ENCODE data around the gene CLDN34.

Gene CLDN34

DNA sequence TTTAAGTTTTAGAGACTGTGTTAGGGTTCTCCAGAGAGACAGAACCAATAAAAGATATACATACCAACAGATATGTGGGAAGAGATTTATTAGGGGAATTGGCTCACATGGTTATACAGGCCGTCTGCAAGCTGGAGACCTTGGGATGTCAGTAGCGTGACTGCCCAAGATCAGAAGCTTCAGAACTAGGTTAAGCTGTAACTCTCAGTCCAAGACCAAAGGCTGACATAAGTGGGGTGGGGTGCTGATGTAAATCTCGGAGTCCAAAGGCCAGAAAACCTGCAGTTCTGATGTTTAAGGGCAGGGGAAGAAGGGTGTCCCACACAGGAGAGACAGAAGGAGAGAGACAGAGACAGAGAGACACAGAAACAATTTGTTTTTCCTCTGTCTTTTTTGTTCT is 10.5 kb downstream of the CLDN34 start:
- no peaks in the 10 kb centered on the region for H3K79me2 ChIP-seq (ENCODE audit: insufficient read depth, low read length)
- no peaks in the 10 kb centered on the region for H3K9me2 ChIP-seq (replicated peaks; ENCODE audit: insufficient read depth, low read length)
- no peaks in the 10 kb centered on the region for H4K20me1 ChIP-seq (ENCODE audit: low read depth, low read length)
- no peak overlapping the region for H2AFZ ChIP-seq (ENCODE audit: low read depth, low read length, severe bottlenecking)
- H3K36me3 ChIP-seq (ENCODE audit: low read length): no peaks in the 10 kb centered on the region
- H3K27ac ChIP-seq (ENCODE audit: low read depth, low read length): no peak overlapping the region
- H3K9ac ChIP-seq (ENCODE audit: low read length): no peak overlapping the region
- H3K4me2 ChIP-seq (ENCODE audit: low read depth, low read length, poor library complexity, severe bottlenecking): no peak overlapping the region
- no peak overlapping the region for H3K4me3 ChIP-seq (ENCODE audit: insufficient read depth, low read length, poor library complexity, severe bottlenecking)
- H3F3A ChIP-seq (ENCODE audit: insufficient read depth): peaks cover 8% of the 10 kb centered on the region; the same call in 1 of the 2 replicates
- H3K27me3 ChIP-seq (ENCODE audit: low read length): no peaks in the 10 kb centered on the region
- TF ChIP-seq, protein P1, sequence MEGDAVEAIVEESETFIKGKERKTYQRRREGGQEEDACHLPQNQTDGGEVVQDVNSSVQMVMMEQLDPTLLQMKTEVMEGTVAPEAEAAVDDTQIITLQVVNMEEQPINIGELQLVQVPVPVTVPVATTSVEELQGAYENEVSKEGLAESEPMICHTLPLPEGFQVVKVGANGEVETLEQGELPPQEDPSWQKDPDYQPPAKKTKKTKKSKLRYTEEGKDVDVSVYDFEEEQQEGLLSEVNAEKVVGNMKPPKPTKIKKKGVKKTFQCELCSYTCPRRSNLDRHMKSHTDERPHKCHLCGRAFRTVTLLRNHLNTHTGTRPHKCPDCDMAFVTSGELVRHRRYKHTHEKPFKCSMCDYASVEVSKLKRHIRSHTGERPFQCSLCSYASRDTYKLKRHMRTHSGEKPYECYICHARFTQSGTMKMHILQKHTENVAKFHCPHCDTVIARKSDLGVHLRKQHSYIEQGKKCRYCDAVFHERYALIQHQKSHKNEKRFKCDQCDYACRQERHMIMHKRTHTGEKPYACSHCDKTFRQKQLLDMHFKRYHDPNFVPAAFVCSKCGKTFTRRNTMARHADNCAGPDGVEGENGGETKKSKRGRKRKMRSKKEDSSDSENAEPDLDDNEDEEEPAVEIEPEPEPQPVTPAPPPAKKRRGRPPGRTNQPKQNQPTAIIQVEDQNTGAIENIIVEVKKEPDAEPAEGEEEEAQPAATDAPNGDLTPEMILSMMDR (IDR thresholded peaks at IDR 0.05; ENCODE audit: insufficient read depth, low read length, poor library complexity, severe bottlenecking): no peak
- TF ChIP-seq EZH2phosphoT487 (conservative IDR thresholded peaks at IDR 0.05; ENCODE audit: low read length): no peak
- H3K9me3 ChIP-seq (ENCODE audit: insufficient read depth, low read length): no peaks in the 10 kb centered on the region

DNA sequence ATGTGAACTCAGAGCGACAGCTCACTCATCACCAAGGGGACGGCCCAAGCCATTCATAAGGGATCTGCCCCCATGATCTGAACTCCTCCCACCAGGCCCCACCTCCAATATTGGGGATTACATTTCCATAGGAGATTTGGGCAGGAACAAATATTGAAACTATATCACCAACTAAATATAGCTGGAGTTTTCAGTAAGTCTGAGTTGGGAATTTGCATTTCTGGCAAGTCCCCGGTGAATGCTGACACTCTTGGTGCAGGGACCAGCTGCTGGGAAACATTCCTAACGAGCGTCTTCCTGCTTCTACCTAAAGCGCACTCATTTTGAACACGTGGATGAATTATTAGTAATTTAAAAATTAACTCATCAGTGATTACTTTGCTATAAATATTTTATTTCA is 13.2 kb downstream of the CLDN34 start:
- H3K4me2 ChIP-seq (ENCODE audit: low read depth, low read length, poor library complexity, severe bottlenecking): no peak overlapping the region
- no peaks in the 10 kb centered on the region for H3K36me3 ChIP-seq (ENCODE audit: low read length)
- 0 out of 2 replicates have a peak overlapping the region, but pooled peaks have one; percentile 52 for H3K9ac ChIP-seq (ENCODE audit: low read length)
- no peaks in the 10 kb centered on the region for H3K27me3 ChIP-seq (ENCODE audit: low read length)
- H3F3A ChIP-seq (ENCODE audit: insufficient read depth): peaks cover 8% of the 10 kb centered on the region; the same call in 1 of the 2 replicates
- no peak overlapping the region for H2AFZ ChIP-seq (ENCODE audit: low read depth, low read length, severe bottlenecking)
- no peaks in the 10 kb centered on the region for H3K79me2 ChIP-seq (ENCODE audit: insufficient read depth, low read length)
- no peaks in the 10 kb centered on the region for H3K9me2 ChIP-seq (replicated peaks; ENCODE audit: insufficient read depth, low read length)
- TF ChIP-seq EZH2phosphoT487 (conservative IDR thresholded peaks at IDR 0.05; ENCODE audit: low read length): no peak
- TF ChIP-seq, protein P1 (IDR thresholded peaks at IDR 0.05; ENCODE audit: insufficient read depth, low read length, poor library complexity, severe bottlenecking): no peak
- no peak overlapping the region for H3K4me3 ChIP-seq (ENCODE audit: insufficient read depth, low read length, poor library complexity, severe bottlenecking)
- H4K20me1 ChIP-seq (ENCODE audit: low read depth, low read length): no peaks in the 10 kb centered on the region
- H3K9me3 ChIP-seq (ENCODE audit: insufficient read depth, low read length): no peaks in the 10 kb centered on the region
- H3K27ac ChIP-seq (ENCODE audit: low read depth, low read length): peak overlapping the region; percentile 95

DNA sequence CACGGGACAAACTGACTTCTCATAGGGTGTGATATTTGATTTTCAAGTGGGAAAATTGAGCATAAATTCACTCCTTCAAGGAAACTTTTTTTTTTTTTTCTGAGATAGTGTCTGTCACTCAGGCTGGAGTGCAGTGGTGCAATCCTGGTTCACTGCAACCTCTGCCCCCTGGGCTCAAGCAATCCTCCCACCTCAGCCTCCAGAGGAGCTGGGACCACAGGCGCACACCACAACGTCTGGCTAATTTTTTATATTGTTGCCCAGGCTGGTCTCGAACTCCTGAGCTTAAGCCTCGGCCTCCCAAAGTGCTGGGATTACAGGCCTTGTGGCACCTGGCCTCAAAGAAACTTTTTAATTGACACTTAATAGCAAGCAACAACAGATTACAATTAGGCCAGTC is 13.8 kb downstream of the CLDN34 start:
- Histone ChIP-seq H3K79me2 (ENCODE audit: insufficient read depth, low read length) (no peaks in the 10 kb centered on the region), H3K4me3 (ENCODE audit: insufficient read depth, low read length, poor library complexity, severe bottlenecking) (no peak overlapping the region), H3F3A (ENCODE audit: insufficient read depth) (peaks cover 8% of the 10 kb centered on the region; the same call in 1 of the 2 replicates), H3K9me3 (ENCODE audit: insufficient read depth, low read length) (no peaks in the 10 kb centered on the region), H3K27ac (ENCODE audit: low read depth, low read length) (peak overlapping the region; percentile 95), H4K20me1 (ENCODE audit: low read depth, low read length) (no peaks in the 10 kb centered on the region), H3K4me2 (ENCODE audit: low read depth, low read length, poor library complexity, severe bottlenecking) (peak overlapping the region; percentile 62), H3K9me2 (replicated peaks; ENCODE audit: insufficient read depth, low read length) (no peaks in the 10 kb centered on the region), H3K27me3 (ENCODE audit: low read length) (no peaks in the 10 kb centered on the region), H2AFZ (ENCODE audit: low read depth, low read length, severe bottlenecking) (peak overlapping the region; percentile 41), H3K9ac (ENCODE audit: low read length) (peak overlapping the region; percentile 52), H3K36me3 (ENCODE audit: low read length) (no peaks in the 10 kb centered on the region)
- no peak for TF ChIP-seq EZH2phosphoT487 (conservative IDR thresholded peaks at IDR 0.05; ENCODE audit: low read length)
- TF ChIP-seq, protein P1 (IDR thresholded peaks at IDR 0.05; ENCODE audit: insufficient read depth, low read length, poor library complexity, severe bottlenecking): no peak
